ENCODE results near the gene CAD.

DNA sequence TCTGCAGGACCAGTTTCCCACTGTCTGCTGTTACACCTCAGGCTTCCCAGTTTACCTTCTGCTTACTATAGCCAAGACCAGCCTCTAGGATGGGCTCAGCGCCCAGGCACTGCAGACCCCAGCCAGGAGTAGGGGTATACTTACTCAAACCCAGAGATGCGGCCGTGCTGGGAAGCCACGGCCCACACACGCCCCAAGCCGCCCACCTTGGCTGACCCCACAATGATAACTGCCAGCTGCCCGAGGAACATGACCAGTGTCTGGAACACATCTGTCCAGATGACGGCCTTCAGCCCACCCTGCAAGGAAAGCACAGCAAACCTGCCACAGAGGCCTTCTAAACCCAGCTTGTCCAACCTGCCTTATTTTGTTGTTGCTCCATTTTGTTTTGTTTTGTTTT, 12.0 kb upstream of the CAD start:
- TF ChIP-seq EZH2 (IDR thresholded peaks at IDR 0.05; ENCODE audit: borderline replicate concordance, low read depth, low read length, severe bottlenecking) (no peak), FOS (IDR thresholded peaks at IDR 0.05; ENCODE audit: borderline replicate concordance, insufficient read depth, low read length) (no peak)
- TF ChIP-seq, protein P1, sequence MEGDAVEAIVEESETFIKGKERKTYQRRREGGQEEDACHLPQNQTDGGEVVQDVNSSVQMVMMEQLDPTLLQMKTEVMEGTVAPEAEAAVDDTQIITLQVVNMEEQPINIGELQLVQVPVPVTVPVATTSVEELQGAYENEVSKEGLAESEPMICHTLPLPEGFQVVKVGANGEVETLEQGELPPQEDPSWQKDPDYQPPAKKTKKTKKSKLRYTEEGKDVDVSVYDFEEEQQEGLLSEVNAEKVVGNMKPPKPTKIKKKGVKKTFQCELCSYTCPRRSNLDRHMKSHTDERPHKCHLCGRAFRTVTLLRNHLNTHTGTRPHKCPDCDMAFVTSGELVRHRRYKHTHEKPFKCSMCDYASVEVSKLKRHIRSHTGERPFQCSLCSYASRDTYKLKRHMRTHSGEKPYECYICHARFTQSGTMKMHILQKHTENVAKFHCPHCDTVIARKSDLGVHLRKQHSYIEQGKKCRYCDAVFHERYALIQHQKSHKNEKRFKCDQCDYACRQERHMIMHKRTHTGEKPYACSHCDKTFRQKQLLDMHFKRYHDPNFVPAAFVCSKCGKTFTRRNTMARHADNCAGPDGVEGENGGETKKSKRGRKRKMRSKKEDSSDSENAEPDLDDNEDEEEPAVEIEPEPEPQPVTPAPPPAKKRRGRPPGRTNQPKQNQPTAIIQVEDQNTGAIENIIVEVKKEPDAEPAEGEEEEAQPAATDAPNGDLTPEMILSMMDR (IDR thresholded peaks at IDR 0.05; ENCODE audit: extremely low read depth in 1 of 2, insufficient read depth in 1 of 2, low read depth in 1 of 2, low read length in 2 of 2) = no peak
